Activated T-helper 1 cell treated with Interleukin-2 at 50 U/mL for 16 hours (primary cell): ENCODE results near the gene TBCD.
"Not testable (repeated sequence)": the region's sequence is repeated elsewhere in the genome, so short reads cannot be mapped to it uniquely, and the experiment has no call there.

Source experiments
- DNase-seq: peaks from one replicate; pipeline ENCODE4 v3.0.0-alpha.2; 2020; ENCODE audit warnings: low read depth

TBCD gene

DNA sequence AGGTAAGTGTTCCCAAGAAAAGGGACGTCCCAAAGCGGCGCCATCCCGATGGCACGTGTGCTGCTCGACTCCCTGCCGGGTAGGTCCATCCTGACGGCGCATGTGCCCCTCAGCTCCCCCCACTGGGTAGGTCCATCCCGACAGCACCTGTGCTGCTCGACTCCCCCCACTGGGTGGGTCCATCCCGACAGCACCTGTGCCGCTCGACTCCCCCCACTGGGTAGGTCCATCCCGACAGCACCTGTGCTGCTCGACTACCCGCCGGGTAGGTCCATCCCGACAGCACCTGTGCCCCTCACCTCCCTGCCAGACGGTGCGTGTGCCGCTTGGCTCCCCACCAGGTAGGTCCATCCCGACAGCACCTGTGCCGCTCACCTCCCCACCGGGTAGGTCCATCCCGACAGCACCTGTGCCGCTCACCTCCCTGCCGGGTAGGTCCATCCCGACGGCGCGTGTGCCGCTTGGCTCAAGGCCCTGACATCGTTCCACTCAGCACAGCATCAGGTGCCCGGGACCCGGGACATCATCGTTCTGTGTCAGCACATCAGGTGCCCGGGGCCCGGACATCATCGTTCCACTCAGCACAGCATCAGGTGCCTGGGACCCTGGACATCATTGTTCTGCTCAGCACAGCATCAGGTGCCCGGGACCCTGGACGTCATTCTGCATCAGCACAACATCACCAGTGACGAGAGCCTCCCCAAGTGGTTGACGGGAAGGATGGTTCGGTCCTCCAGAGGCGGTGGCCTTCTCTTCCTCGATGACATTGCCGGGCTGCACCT, 22.2 kb upstream of the TBCD start:
- DNase-seq = no peak

DNA sequence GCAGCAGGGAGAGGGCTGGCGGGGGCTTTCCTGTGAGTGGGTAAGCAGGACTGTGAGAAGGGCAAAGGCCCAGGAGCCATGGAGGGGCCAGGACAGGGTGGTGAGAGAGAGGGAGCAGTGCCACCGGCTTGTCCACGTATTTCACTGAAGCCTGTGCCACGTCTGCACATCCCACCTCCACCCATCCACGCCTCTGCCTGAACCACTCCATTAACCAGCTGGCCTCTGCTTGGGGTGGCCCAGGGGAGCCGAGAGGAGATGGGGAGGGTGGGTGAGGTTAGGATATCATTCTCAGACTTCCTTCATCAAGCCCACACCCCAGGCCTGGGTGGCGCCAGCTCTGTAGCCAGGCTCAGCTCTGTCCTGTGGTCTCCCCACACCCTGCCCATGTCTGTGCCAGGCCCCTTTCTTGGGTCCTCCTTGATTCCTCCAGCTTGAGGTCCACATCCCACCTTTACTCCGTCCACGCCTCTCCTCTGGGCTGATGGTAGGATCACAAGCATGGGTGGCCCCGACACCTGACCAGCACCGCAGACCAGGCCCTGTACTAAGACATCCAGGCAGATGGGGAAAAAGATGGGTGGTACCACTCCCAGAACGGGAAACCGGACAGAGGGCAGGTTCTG, 19.6 kb upstream of the TBCD start:
- DNase-seq = no peak

DNA sequence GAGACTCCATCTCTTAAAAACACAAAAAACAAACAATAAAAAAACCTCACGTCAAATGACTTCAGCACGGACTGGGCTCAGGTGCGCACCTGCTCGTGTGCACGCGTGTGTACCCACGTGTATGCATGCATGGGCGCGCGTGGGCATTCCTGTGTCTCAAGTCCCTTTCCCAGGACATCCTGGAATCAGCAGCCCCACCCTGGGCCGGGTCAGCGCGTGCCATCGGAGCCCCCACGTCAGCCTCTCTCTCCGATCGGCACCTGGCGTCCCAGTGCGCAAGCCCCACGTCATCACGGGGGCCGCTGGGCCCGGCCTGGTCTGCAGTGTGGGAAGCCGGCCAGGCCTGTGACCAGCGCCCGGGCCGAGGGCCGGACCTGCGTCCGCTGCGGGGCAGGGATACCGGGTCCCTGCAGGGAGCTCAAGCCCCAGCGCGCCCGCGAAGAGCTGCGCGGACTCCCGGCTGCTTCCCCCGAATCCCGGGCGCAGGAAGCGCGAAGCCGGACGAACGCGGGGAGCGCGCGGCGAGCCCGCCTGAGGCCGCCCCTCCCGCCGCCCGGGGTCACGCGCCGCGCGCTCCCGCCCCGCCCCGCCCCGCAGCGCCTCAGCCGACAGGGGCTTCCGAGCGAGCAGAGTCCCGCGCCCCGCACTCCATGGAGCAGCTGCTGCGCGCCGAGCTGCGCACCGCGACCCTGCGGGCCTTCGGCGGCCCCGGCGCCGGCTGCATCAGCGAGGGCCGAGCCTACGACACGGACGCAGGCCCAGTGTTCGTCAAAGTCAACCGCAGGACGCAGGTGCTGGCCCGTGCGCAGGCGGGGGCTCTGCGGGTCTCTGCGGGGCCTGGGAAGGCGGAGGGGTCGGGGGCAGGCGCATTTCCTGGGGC, 16.6 kb upstream of the TBCD start, which contains the start of gene FN3K:
TSS of gene FN3K (plus strand) at position 629 of the 880 bp plus-strand sequence. CDS start at position 651, 22 bp downstream.
- no peak for DNase-seq

DNA sequence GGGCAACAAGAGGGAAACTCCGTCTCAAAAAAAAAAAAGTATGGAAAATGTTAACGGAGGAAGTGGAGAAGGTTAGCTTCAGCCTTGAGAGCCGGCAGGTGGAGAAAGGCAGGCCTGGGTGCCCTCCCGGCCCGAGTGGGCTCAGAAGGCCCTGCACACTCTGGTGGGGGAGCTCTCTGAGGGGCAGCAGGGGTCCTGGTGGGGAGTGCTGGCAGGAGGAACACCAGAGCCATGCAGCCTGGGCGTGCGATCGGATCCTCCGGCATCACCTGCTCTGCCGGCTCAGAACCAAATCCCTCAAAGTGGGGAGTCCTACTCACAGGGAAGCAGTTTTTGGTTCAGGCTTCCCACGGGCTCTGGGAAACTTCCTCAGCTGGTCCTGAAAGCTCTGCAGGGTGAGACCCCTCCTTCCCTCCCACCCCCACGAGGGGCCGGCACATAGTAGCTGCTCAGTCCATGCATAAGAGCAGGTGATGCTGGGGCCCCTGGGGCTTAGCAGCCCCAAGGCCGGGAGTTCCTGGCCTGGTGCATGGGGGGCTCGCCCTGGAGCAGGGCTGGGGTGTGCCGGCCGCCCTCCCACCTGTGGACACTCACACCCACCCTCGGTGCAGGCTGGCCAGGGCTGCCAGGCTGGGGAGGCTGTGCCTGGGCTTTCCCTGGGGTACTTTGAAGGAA, 15.2 kb upstream of the TBCD start:
- no peak for DNase-seq

DNA sequence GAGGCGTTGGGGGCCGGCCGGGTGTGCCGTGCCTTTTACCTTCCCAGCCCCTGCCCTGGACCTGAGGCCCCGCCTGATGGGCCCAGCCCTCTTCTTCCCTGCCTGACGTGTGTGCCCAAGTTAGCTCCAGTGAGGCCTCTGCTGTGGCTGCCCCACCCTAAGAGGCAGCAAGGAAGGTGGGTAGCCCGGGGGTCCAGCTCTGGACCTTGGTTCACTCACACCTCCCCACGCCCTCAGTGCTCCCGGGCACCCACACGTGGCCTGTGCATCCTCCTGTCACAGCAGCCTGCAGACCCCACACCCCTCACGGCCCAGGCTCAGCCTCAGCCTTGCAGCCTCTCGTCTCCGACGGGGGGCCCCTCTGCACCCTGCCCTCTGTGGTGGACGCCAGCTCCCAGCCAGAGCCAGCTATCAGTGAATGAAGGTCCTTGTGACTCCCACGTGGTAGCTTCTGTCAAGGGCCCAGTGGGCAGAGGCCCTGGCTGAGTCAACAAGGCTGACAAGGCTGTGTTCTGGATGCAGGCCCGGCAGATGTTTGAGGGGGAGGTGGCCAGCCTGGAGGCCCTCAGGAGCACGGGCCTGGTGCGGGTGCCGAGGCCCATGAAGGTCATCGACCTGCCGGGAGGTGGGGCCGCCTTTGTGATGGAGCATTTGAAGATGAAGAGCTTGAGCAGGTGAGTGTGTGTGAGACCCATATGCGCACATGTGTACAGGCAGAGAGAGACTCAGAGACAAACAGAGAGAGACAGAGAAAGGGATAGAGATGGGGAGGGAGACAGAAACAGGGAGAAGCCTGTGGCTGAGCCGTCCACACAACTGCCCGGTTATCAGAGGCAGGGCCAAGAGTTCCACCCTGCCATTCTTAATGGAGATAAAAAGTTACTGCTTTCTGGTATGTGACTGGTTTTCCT, 13.6 kb upstream of the TBCD start:
- no peak for DNase-seq

DNA sequence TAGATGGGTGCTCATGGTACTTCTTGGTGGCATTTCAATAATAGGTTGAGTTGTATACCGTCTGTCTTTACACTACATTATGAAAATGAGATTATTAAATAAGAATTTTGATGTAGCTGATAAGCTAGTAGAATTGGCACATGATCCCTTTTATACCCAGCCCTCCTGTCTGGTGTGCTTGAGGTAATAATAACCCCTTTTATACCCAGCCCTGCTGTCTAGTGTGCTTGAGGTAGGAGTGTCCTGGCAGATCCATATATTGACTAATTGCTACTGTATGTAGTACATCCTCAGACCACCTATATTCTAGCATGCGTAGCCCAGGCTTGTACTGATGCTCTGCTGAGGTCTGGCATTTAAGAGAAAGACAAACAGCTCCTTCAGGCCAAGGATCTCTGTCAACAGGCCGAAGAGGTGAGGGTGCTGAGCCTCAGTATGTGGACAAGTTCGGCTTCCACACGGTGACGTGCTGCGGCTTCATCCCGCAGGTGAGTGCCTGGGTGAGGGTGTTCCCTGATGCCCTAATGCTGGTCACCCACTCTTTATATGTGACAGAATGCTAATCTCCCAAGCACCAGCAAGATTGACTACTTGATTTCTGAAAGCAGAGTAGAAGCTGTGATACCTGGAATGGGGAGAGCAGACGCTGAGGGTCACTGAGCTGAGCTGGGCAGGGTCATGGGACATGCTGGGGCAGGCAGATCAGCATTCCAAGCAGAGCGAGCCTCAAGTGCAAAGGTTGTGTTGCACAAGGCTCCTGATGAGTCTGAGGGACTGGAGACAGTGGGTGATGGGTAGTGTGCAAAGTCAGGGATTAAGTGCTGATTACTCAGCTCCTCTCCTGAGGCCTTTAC, 10.7 kb upstream of the TBCD start:
- no peak for DNase-seq

DNA sequence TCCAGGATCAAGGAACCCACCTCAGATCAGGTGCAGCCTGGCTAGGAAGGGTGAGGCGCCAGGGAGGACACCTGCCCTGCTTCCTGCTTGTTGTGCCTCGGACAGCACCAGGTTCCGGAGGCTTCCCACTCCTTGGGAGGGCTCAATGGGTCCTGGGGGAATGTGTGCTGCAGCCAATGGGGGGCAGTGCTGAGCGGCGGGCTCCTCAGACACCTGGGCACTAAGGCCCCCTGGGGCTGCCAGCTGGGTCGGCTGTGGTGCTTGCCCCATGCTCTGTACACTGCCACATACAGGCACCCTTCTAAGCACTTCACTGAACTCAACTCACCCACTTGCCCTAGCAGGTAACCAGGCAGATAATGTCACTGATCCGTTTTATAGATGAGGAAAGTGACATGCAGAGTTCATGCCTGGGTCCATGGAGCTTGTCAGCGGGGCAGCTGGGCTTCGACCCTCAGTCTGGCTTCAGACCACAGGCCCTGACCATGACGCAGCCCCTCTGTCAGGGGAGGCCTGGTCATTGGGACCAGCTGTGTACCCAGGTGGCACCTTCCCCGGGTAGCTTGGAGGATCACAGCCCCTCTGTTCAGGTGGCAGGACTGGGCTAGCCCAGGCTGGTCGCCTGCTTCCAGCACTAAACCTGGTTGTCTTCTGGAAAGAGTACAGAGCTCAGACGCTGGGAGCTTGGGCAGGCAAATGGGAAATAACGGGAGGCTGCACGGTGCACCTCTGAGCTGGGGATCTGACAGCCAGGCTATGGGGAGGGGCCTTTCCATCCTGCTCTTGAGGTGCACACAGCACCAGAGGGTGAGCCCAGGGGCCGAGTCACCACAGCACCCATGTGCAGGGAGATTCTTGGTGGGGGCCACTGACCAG, 8.3 kb upstream of the TBCD start:
- DNase-seq = no peak

DNA sequence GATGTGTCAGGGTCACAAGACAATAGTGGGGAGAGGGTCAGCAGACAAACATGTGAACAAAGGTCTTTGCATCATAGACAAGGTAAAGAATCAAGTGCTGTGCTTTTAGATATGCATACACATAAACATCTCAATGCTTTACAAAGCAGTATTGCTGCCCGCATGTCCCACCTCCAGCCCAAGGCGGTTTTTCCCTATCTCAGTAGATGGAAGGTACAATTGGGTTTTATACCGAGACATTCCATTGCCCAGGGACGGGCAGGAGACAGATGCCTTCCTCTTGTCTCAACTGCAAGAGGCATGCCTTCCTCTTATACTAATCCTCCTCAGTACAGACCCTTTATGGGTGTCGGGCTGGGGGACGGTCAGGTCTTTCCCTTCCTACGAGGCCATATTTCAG, 7.1 kb upstream of the TBCD start:
- DNase-seq = not testable (repeated sequence)

DNA sequence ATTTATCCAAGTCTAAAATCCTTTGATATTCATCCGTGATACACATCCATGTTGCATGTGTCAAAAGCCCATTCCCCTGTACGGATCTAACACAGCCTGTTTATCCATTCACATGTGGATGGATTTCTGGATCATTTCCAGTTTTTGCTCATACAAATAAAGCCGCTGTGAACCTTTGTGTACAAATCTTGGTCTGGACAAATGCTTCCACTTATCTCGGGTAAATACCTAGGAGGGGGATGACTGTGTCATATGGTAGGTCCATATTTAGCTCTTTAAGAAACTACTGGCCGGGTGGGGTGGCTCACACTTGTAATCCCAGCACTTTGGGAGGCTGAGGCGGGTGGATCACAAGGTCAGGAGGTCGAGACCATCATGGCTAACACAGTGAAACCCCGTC, 6.3 kb upstream of the TBCD start:
- no peak for DNase-seq

DNA sequence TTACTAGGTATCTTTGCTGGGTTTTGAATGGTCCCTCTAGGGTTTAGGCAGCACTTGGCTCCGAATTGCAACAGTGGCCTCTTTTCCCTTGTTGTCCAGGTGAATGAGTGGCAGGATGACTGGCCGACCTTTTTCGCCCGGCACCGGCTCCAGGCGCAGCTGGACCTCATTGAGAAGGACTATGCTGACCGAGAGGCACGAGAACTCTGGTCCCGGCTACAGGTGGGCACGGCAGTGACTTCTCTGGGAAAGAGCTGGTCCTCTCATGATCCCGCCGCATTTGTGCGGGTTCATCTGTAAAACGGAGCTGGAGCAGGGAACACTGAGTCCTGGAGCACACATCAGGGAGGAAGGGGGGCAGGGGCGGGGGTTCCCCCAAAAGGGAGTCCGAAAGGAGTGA, 3.1 kb upstream of the TBCD start:
- no peak for DNase-seq

DNA sequence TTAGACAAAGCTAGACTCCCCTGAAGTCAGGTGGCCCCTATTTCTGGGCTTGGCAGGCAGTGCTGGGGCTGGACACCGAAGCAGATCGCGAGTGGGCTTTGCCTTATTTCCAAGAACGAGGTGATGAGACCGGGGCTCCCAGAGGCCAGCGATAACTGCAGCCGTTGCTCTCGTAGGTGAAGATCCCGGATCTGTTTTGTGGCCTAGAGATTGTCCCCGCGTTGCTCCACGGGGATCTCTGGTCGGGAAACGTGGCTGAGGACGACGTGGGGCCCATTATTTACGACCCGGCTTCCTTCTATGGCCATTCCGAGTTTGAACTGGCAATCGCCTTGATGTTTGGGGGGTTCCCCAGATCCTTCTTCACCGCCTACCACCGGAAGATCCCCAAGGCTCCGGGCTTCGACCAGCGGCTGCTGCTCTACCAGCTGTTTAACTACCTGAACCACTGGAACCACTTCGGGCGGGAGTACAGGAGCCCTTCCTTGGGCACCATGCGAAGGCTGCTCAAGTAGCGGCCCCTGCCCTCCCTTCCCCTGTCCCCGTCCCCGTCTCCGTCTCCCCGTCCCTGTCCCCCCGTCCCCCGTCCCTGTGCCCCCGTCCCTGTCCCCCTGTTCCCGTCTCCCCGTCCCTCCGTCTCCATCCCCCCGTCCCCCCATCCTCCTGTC, 1.5 kb upstream of the TBCD start:
- no peak for DNase-seq

DNA sequence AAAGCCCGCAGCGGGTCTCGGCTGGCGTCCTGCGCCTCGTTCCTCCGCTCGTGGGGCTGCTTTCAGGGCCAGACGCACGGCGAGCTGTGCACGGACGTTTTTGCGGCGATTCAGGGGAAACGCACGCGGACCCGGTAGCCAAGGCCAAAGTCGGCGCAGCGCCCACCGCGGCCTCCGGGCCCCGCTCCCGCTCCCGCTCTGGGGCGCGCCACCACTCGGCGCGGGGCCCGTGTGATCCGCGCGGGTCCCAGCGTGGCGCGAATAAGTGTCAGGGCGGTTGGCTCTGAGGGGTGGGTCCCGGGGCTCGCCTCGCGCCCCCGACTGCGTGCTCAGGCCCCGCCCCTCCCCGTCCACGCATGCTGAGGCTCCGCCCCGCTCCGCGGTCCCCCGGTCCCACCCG, 694 bp upstream of the TBCD start:
- no peak for DNase-seq

DNA sequence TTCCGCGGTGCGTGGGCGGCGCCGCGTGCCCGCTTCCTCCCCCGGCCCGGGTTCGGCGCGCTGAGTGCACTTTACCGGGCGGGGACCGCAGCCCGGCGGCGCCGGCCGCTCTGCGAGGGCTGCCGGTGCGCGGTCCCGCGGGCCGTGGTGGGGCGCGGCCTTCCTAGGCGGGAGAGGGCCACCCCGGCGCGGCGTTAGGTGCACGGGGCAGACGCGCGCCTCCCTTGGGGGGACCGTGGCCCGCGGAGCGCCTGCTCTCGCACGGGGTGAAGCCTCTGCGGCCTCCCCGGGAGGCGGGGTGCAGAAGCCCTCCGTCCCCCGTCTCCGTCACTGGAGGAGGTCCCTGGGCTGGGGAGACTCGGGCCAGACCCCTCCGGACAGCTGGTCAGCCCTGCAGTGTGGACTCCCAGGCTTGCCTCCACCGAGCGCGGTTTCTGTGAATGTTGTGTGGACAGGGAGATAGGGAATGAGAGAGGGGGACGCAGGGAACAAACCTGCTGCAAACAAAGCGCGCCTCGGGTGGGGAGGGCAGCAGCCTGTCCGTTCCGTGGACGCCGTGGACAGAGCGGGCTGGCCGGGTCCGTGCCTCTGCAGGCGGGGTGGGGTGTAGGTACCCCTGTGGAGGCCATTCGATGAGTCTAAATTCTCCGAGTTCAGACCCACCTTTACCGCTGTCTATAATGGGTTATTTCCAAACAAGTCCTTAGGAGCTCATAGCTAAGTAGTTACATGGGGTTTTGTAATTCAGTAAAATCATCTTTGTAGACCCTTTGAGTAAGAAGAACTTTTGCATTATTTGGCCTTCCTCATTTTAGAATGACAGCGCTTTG, 721 bp downstream of the TBCD start:
- DNase-seq = peak; percentile 37

DNA sequence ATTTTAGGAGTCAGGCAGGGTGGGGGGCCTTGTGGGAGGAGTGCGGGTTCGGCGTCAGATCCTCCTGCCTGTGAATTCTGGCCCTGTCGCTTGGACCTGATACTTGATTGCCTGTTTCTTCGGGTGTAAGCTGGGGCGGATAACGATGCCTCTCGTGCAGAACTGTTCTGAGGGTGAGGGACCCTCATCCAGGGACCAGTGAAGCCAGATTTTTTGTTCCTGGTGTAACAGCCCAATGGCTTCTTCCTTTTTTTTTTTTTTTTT, 1.3 kb downstream of the TBCD start:
- no peak for DNase-seq

DNA sequence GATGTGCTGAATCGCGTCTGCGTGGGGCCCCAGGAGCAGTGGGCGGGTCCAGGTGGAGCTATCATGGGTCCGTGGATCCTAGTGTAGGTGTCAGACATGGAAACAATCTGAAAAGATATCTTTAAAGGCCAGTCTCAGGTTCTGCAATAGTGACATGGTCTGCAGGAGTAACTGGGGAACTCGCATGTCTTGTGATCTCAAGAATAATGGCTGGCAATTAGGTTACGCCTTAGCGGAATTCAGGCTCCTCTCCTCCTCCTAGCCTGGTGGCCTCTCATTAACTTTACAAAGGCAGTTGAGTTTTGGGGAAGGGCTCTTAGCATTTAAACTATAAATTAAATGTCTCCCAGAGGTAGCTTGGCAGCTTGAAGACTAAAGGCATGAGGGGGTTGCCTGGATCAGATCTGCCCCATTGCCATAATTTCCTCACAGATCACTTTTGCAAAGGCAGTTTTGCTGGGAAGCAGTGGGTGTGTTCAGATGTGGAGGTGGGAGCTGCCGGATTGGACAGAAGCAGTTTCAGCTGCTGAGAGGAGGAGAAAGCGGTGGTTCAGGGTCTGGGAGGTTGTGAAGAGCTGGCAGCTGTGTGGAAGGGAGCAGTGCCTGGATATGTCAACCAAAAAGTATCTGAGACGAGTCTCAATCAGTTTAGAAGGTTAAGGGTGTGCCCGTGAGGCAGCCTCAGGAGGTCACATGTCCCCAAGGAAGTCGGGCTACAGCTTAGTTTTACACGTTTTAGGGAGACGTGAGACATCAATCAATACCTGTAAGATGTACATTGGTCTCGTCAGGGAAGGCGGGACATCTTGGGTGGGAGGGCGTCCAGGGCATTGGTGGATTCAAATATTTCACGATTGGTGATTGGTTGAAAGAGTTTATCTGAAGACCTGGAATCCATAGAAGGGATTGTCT, 2.7 kb downstream of the TBCD start:
- no peak for DNase-seq

DNA sequence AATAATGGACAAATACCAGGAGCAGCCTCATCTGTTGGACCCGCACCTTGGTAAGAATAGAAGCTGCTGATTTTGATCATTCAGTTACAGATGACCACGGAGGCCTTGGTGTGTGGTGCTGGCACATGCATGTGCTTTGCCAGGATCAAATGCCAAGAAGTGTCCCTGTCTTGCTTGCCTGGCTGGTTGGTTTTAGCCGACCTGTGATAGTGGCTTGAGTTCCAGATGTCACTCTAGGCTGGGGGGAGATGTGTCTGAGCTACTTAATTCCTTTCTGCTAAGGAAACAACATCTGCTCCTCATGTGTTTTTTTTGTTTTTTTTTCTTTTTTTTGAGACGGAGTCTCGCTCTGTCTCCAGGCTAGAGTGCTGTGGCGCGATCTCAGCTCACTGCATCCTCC, 4.3 kb downstream of the TBCD start:
- DNase-seq = no peak

DNA sequence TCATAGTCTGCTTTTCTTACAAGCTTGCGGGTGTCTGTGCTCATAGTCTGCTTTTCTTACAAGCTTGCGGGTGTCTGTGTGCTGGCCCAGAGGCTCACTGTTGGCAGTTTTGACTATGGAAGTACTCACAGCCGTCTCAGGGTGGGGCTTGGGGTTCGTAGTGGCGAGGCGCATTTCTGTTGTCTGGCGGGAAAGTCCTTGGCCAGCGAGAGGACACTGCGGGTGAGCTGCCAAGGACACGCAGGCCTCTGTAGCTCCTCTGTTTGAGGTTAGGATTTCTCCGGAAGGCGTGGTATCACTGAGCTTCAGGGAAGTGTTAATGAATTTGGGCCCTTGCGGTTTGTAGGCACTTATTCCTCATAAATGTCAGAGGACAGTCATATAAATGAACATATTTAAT, 13.5 kb downstream of the TBCD start:
- no peak for DNase-seq
